HCEC 1CT (cell line): Measurements from ENCODE around the gene ACSL4.
"Not testable (repeated sequence)": the region's sequence is repeated elsewhere in the genome, so short reads cannot be mapped to it uniquely, and the experiment has no call there.

ENCODE experiments used
- DNase-seq: peaks from one replicate; pipeline ENCODE4 v3.0.0-alpha.2; 2017

The ACSL4 gene

DNA sequence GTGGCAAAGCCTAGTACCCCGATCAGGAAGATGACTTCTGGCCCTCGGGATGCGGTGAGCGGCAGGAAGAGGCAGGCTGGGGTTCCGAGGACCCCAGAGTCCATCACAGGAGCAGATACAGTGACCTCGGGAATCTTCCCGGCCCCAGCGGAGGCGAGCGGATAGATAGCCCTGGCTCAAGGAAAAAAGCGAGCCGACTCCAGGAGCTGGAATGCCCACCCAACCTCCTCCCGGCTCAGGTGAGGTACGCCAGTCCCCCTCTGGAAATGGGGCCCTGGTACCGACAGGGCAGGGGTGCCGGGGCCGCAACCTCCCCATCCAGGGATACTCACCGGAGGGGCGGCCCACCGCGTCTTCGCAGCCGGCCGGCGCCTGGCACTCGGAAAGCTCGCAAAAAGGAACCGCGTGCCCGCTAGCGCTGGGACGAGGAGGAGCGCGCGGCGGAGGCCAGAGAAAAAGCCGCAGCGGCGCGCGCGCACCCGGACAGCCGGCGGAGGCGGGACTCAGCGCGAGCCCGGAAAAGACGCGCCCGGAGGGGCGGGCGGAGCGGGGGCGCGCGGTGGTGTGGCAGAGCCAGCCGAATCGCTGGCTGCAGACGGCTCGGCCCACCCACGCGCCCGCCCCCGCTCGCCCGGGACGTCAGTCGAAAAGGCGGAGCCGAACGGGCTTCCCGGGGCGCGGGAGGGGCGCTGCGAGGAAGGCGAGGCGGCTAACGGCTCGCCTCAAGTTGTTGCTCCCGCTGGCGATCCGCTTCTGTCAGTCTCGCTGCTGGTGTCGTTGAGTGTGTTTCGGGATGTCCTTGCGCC lies at the start of gene ACSL4:
Gene ACSL4 (minus strand): TSS at position 451 of the 806 bp plus-strand sequence. CDS start 49,894 bp downstream, outside the sequence.
- DNase-seq: peak; percentile 86

DNA sequence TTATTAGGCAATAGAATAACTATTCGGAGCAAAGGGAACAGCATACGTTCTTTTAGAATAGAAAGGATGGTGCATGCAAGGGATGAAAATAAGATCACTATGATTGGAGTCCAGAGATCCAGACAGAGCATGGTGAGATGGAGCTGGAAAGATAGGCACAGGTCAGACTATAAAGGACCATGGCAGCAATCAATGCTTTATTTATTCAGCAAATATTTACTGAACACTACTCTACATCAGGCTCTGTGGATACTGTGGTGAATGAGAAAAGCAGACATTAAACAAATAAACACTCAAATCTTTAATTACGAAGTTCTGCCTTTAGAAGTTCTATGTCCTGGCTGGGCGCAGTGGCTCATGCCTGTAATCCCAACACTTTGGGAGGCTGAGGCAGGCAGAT lies 44.7 kb upstream of the ACSL4 start:
- DNase-seq: no peak

DNA sequence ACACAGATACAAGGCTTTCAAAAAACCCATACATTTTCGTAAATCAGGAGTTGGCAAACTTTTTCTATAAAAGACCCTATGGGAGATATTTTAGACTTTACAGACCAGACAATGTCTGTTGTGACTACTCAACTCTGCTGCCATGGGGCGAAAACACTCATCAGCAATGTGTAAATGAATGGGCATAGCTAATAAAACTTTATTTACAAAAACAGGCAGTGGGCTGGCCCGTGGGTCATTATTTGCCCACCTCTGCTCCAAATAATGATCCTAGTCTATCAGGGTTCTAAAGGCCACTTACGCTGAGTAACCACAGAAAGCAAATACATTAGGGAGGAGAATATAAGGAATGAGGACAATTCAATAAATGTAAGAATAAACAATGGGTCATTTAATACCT lies 43.9 kb upstream of the ACSL4 start:
- no peak for DNase-seq

DNA sequence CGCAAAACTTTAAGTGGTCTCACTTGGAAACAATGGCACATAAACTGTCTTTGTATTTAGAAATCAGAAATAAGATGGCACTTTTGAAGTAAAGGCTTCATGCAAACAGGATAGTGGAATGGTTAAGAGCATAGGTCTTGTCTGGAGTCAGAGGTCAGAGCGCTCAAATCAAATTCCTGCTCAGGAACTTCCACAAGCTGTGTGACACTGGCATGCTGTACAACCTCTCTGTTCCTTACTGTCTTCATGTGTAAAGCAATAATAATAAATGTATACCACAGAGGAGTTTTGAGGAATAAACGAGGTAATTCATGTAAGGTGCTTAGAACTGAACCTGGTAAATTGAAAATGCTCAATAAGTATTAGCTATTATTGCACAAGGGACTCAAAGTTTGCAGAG lies 43.4 kb upstream of the ACSL4 start:
- no peak for DNase-seq

DNA sequence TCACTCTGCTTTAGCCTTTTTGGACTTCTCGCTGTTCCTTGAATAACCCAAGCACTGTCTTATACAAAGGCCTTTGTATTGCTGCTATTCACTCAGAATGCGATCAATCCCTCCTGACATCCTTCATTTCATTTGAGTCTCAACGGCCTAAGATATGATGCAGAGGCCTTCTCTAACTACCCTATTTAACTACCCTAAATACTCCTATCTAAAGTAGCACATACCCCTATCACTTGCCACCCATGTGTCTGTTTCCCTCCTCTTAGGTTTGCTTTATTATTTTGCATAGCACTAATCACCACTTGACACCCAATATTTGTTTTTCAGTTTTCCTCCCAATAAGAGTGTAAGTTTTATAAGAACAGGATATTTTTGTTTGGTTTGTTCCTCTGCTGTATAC lies 42.3 kb upstream of the ACSL4 start:
- DNase-seq: no peak

DNA sequence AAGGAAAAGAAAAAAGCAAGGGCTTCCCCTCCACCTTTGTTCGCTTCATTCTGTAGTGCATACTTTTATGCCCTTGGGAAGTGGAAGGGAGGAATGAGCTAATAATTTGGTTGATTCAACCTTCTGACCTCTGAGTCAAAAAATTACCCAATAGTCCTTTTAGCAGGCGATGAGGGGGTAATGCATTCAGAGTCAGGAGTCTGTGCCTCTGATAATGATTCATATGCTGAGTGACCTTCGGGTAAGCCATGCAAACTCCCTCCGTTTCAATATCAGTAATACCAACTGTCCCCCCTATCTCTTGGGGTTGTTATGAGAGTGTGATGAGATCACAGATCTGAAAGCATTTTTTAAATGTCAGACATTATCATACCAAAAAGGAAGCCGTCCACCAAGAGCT lies 41.6 kb upstream of the ACSL4 start:
- peak; percentile 84 for DNase-seq

DNA sequence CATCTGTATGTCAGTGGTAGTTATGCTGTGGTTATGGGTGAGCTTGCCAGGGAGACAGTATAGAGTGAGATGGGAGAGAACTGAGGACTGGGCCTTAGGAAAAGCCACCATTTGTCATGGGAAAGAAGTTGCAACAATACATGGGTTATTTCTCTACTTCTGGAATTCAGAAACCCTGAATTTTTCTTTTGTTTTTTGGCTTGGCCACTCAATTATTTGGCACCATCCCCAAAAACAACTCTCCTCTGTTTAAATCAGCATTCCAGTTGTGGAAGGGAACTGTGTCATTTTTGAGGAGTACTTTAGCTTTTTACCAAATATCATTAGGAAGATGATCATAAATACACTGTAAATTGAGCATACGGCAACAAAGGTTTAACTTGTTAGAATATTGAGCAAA lies 41.1 kb upstream of the ACSL4 start:
- no peak for DNase-seq

DNA sequence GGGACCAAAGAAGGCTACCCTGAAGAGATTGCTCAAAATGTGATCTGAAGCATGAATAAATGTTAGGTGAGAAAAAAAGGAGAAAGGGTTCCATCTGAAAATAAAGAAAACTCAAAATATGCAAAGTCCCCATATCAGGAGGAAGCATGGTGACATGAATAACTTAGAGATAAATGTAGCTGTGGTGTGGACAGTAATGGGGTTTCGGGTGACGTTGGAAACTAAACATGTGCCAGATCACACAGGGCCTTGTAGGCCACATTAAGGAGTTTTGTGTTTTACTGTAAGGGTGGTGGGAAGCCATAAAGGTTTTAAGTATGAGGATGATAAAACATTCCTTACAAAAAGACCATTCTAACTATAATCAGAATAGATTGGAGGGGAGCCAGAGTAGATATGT lies 40.3 kb upstream of the ACSL4 start:
- no peak for DNase-seq

DNA sequence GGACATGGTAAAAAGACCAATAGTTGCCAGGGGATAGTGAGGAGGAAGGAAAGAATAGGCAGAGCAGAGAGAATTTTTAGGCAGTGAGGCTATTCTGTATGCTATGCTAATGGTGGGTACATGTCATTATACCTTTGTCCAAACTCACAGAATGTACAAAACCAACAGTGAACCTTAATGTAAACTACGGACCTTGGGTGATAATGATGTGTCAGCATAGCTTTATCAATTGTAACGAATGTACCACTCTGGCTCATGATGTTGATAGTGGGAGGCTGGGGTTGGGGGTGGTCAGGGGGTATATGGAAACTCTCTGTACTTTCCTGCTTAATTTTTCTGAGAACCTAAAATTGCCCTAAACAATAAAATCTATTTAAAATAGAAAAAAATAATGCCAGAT lies 37.7 kb upstream of the ACSL4 start:
- no peak for DNase-seq

DNA sequence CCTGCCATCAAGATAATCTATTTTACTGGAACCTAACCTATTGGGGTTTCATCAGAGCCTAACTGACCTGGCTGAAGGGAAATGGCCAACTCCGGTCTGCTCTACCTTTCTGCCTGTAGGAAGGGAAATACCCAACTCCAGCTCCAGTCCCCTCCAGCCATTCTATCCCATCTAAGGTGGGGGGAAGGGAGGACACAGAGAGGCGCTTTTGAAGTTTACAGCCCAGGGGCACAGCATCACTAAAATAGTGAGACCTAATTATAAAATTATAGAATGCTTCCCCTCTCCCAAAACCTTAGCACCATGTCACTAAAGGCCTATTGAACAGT lies 27.8 kb upstream of the ACSL4 start:
- DNase-seq: no peak

DNA sequence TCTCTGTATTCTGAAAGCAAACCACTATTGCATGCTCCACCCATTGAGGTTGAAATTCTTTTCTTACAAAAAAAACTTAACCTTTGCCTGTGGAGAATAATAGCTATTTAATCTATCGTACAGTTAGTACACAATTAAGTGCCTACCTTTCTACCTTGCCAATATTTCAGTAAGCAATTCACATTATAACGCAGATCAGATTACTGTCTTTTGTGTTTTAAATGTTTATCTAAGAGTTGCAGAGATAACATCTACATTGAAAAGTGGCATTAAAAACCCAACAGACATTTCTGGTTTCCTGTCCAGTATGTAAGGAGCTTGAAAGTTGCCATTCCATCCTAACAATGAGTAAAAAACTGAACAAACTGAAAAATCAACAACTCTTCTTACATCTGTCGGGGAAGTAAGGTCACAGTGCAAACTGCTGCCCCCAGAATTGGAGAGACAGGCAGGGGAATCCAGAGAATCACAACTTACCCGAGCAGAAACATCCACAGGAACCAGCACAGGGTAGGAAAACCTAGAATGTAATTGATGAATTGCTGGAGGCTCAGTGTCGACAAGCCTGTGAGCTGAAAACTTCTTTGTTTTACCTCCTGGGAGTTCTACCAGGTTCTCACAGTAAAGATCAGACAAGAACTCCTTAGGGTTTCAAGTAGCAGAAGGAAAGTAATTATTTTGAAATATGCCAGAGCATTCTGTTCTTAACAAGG lies 27.3 kb upstream of the ACSL4 start:
- no peak for DNase-seq

DNA sequence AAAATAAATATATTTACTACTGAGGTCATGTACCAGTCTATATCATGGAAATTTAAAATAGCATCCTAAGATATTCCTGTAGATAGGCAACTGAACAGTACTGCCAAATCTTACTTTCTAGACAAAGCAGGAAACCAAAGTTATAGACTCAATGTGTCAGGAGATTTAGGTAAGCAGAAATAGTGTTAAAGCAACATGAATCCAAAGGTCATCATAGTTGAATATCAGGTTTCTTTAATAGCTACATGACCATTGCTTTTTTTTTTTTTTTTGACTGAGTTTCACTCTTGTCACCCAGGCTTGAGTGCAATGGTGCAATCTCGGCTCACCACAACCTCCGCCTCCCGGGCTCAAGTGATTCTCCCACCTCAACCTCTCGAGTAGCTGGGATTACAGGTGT lies 20.2 kb upstream of the ACSL4 start:
- DNase-seq: no peak

DNA sequence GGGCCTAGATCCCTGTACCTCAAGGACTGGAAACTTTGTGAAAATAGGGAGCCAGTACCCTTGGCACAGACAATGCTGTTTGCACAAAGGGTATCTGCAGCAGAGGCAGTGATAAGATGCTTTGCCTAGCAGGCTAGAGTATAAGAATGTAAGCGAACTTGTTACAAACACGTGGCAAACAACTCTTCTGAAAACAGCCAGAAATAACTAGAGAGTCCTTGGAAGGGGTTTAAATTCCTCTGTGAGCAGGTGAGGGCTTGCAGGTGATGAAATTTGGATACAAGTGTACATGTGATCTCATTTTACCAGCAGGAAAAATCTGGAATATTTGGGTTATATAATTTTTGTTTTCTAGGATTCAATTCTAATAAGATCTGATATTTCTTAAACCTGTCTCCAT lies 18.6 kb upstream of the ACSL4 start:
- DNase-seq: no peak

DNA sequence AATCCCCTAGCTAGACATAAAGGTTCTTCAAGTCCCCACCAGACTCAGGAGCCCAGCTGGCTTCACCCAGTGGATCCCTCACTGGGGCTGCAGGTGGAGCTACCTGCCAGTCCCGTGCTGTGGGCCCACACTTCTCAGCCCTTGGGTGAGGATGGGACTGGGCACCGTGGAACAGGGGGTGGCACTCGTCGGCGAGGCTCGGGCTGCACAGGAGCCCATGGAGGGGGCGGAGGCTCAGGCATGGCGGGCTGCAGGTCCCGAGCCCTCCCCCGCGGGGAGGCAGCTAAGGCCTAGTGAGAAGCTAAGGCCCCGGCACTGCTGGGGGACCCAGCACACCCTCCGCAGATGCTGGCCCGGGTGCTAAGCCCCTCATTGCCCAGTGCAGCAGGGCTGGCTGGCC lies 16.1 kb upstream of the ACSL4 start:
- no peak for DNase-seq

DNA sequence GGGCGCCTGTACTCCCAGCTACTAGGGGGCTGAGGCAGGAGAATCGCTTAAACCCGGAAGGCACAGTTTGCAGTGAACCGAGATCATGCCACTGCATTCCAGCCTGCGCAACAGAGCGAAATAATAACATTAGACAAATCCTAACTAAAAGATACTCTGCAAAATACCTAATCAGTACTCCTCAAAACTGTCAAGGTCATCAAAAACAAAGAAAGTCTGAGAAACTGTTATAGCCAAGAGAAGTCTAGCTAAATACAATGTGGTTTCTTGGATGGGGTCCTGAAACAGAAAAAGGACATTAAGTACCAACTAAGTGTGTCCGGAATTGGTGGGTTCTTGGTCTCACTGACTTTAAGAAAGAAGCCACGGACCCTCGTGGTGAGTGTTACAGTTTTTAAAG lies 14.6 kb upstream of the ACSL4 start:
- no peak for DNase-seq

DNA sequence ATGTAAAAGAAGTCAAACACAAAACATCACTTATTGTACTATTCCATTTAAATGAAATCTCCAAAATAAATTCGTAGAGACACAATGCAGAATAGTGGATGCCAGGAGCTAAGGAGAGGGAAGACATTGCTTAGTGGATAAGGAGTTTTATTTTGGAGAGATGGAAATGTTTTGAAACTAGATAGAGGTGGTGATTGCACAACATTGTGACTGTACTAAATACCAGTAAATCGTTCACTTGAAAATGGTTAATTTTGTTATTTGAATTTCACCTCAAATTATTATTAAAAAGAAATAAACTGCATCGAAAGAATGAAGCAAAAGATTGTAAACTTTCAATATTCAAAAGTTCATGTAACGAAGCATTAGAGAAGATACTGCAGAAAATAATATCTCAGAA lies 9.7 kb upstream of the ACSL4 start:
- no peak for DNase-seq

DNA sequence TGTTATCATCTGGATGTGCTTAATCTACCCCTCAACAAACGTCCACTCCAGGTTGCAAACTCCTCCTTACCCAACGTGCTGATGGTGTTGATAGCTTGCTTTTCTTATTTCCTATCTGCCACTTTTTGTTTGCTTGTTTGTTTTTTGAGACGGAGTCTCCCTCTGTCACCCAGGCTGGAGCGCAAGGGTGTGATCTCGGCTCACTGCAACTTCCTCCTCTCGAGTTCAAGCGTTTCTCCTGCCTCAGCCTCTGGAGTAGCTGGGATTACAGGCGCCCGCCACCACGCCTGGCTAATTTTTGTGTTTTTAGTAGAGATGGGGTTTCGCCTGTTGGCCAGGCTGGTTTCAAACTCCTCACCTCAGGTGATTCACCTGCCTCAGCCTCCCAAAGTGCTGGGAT lies 7.8 kb upstream of the ACSL4 start:
- not testable (repeated sequence) for DNase-seq

DNA sequence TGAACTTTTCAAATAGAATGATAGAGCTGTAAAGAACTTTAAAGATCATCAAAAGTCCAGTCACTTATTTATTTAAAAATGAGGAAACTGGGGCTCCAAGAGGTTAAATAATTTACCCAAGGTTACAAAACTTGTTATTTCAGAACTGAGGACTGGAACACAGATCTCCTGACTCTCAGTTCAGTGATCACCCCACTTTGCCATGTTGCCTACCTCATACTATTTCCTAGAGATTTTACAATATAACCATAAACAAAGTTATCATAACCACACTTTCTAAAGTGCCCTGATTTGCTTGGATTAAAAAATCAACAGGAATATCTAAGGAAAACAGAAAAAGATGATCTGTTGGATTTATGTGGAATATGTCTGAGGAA lies 7.4 kb upstream of the ACSL4 start:
- DNase-seq: no peak

DNA sequence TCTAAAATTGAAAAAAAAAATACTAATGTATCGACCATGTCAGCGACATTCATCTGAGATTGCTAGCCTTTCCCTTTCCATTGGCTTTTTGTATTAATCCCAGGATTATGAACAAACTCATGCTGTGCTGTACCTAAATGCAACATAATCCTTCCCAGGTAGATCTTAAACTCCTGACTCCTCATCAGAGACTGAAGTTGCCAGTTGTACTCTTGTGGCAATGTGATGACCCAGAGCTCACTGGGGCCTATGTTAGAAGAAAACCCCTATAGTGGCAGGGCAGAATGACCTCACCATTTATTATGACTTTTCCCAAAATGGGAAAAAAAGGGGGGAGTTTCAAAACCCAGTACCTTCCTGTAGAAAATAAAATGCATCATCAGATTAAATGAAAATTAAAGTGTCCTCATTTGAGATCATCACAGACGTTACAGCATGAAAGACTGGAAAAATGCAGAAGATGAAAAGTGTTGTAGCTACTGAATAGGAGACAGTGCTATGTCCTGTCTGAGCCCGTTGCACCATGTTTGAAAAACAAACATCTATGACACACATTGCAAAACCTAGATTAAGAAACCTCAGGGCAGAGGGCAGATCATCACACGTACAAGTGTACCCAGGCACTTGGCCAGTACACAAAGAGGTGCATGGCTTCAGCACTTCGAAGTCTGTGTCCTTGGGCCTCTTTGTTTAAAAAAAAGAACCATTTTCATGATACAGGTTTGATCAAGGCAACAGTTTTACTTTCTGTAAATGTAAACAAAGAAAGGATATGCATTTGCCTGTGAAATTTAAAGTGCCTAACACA lies 6.8 kb upstream of the ACSL4 start:
- DNase-seq: peak; percentile 69

DNA sequence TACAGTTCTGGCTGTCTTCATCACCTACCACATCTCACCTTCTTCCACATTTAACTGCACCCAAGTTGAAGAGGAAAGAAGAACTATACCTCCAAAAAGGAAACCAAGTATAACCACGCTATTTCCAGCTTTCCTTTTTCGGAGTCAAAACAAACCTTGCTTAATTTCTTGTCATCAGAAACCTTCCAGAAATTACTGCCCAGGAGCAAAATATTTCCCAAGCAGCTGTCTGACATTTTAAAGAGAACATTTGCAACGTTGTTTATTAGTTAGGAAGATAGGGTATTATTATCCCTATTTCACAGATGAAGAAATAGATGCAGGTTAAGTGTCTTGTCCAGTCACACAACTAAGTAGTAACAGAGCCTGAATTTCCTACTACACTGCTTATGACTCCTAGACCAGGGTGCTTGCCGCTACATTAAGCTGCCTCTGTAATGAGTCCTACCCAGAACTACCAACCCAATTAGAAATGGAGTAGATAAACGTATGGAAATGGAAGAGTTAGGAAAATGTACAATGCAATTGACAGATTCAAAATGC lies 2.2 kb upstream of the ACSL4 start:
- no peak for DNase-seq

DNA sequence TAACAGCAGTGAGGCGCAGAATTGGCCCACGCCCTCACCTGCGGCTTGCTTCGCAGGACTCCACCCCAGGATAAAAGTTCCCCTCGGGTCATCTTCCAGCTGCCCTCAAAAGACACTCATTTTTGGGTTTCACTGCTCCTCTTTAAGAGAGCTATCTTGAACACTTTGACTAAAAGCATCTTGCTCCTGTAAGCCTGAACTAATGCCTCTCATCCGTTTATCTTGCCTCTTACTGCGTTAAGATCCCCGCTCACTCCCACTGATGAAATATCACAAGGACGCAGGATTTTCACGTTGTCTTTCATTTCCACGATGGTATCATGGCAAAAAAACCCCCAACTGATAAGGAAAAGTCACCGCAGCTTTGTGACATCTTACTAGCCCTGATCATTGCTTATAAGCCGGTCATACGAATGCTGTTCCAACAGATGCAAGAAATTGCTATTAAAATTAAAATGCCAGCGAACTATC lies 591 bp upstream of the ACSL4 start:
- no peak for DNase-seq

DNA sequence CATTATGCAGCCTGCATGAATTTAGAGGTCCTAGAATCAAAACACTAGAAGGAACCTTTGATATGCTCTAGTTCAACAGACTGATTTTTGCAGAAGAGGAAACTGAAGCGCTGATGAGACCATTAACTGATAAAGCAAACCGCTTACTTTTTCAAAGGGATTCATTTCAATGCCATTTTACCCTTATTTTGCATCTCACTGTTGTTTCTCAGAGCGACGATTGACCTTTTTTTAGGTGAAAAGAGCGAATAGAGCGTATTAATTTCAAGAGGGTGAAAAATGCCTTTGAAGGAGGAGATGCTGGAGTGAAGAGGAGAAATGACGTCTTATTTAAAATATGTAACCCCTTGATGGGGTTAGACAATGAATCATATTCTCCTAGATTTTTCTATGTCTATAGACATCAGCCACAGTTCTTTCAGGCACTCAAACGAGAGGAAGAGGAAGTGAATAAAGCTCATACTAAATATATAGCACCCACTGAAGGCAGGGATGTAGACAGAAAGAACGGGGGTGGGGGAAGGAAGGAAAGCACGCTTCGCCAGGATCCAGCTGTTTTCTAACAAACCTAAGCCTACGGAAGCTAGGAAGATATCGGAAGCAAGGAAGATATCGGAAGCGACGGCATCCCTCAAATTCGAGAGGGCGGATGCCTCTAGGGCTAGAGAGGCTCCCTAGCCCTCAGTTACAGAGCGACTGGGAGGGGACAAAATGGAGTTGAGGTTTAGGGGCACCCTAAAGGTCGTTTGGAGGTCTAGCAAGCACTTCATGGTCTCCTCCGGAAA lies 848 bp downstream of the ACSL4 start:
- peak; percentile 82 for DNase-seq

DNA sequence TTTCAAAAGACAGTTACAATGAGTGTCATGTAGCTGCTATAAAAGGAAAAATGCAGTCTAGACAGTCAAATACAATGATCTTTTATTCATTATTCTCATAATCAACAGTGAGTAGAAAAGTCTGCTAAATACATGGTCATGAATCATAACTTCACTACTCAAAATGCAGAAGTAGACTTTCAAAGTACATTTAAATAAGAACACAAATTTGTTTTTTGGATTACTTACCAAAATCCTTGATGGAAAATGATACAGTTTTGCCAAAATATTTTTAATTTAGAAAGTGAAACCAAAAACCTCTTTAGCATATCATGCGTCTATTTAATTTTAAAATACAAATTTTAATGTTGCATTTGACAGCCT lies 4.9 kb downstream of the ACSL4 start:
- DNase-seq: no peak
